ENCODE data around the gene FOXQ1. TPM values are rescaled to one million over a fixed set of nuclear protein-coding genes. Genes with fewer than 3 reads are reported as not detected.

The FOXQ1 gene
- total and polyA plus RNA-seq, 2 of the 13 experiments (the other 11 are each of a cell fraction or from before 2014, with no cell fraction given): 35.2 to 39.8 TPM

DNA sequence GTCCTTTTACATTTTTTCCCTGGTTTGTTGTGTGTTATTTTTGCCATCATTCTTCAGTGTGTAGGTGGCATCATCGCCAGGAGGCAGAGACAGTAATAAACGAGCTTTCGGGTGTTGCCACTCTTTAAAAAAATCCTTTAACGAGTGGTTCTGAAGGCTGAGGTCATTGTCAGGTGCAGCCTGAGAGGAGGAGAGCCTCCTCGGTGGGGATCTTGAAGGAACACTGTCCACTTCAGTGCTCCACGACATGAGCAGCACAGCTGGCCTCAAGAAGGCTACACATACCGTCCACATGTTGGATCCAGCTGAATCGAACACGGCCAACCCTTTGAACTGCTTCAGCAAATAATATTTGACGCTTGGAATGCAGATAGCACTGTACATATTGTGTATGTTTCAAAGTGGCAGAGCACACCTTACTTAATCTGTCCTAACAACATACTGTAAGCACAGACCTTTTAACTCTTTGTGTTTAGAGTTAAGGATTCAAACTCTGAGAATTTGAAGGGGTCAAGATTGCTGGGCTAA lies 48.0 kb upstream of the FOXQ1 start (continued):
- TF ChIP-seq, protein P1, sequence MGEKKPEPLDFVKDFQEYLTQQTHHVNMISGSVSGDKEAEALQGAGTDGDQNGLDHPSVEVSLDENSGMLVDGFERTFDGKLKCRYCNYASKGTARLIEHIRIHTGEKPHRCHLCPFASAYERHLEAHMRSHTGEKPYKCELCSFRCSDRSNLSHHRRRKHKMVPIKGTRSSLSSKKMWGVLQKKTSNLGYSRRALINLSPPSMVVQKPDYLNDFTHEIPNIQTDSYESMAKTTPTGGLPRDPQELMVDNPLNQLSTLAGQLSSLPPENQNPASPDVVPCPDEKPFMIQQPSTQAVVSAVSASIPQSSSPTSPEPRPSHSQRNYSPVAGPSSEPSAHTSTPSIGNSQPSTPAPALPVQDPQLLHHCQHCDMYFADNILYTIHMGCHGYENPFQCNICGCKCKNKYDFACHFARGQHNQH (CRISPR knock-in tag; IDR thresholded peaks at IDR 0.05): peak; percentile 89; the same call in 1 of the 2 replicates
- no peak for TF ChIP-seq ZNF552 (CRISPR knock-in tag; IDR thresholded peaks at IDR 0.05; ENCODE audit: borderline replicate concordance)
- TF ChIP-seq MLLT10 (CRISPR knock-in tag; IDR thresholded peaks at IDR 0.05): no peak
- peak; percentile 83; the same call in 1 of the 2 replicates for TF ChIP-seq ZBTB1 (CRISPR knock-in tag; IDR thresholded peaks at IDR 0.05; ENCODE audit: borderline replicate concordance)
- TF ChIP-seq ZNF674 (CRISPR knock-in tag; IDR thresholded peaks at IDR 0.05; ENCODE audit: low read depth): no peak
- TF ChIP-seq, protein P2, sequence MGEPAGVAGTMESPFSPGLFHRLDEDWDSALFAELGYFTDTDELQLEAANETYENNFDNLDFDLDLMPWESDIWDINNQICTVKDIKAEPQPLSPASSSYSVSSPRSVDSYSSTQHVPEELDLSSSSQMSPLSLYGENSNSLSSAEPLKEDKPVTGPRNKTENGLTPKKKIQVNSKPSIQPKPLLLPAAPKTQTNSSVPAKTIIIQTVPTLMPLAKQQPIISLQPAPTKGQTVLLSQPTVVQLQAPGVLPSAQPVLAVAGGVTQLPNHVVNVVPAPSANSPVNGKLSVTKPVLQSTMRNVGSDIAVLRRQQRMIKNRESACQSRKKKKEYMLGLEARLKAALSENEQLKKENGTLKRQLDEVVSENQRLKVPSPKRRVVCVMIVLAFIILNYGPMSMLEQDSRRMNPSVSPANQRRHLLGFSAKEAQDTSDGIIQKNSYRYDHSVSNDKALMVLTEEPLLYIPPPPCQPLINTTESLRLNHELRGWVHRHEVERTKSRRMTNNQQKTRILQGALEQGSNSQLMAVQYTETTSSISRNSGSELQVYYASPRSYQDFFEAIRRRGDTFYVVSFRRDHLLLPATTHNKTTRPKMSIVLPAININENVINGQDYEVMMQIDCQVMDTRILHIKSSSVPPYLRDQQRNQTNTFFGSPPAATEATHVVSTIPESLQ (CRISPR knock-in tag; conservative IDR thresholded peaks at IDR 0.05): no peak
- peak; percentile 73; the same call in 1 of the 2 replicates for TF ChIP-seq ZNF335 (CRISPR knock-in tag; IDR thresholded peaks at IDR 0.05)
- peak; percentile 66 for TF ChIP-seq RARG (CRISPR knock-in tag; IDR thresholded peaks at IDR 0.05; ENCODE audit: low read depth)
- no peak for TF ChIP-seq ZNF207 (IDR thresholded peaks at IDR 0.05; ENCODE audit: borderline replicate concordance)
- TF ChIP-seq ZNF563 (CRISPR knock-in tag; IDR thresholded peaks at IDR 0.05): no peak
- TF ChIP-seq GTF2F1 (IDR thresholded peaks at IDR 0.05; ENCODE audit: low read length): no peak
- TF ChIP-seq HCFC1 (IDR thresholded peaks at IDR 0.05; ENCODE audit: low read depth, low read length): no peak
- TF ChIP-seq, protein P3, sequence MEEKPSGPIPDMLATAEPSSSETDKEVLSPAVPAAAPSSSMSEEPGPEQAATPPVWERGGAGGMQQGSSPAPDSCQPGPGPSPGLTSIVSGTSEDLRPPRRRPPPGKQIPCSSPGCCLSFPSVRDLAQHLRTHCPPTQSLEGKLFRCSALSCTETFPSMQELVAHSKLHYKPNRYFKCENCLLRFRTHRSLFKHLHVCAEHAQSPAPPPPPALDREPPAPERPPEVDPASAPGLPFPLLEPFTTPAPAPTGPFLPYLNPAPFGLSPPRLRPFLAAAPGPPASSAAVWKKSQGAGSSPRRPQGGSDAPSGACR (CRISPR knock-in tag; IDR thresholded peaks at IDR 0.05): peak; percentile 78; the same call in 1 of the 2 replicates
- TF ChIP-seq, protein P4, sequence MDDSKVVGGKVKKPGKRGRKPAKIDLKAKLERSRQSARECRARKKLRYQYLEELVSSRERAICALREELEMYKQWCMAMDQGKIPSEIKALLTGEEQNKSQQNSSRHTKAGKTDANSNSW (CRISPR knock-in tag; IDR thresholded peaks at IDR 0.05; ENCODE audit: borderline replicate concordance): no peak; the same call in 1 of the 2 replicates
- TF ChIP-seq, protein P5, sequence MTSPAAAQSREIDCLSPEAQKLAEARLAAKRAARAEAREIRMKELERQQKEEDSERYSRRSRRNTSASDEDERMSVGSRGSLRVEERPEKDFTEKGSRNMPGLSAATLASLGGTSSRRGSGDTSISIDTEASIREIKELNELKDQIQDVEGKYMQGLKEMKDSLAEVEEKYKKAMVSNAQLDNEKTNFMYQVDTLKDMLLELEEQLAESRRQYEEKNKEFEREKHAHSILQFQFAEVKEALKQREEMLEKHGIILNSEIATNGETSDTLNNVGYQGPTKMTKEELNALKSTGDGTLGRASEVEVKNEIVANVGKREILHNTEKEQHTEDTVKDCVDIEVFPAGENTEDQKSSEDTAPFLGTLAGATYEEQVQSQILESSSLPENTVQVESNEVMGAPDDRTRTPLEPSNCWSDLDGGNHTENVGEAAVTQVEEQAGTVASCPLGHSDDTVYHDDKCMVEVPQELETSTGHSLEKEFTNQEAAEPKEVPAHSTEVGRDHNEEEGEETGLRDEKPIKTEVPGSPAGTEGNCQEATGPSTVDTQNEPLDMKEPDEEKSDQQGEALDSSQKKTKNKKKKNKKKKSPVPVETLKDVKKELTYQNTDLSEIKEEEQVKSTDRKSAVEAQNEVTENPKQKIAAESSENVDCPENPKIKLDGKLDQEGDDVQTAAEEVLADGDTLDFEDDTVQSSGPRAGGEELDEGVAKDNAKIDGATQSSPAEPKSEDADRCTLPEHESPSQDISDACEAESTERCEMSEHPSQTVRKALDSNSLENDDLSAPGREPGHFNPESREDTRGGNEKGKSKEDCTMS (CRISPR knock-in tag; conservative IDR thresholded peaks at IDR 0.05): peak; percentile 93; the same call in 1 of the 2 replicates
- peak; percentile 65 for TF ChIP-seq THAP11 (CRISPR knock-in tag; IDR thresholded peaks at IDR 0.05)
- no peak; the same call in 1 of the 2 replicates for TF ChIP-seq NR2C2 (CRISPR knock-in tag; IDR thresholded peaks at IDR 0.05; ENCODE audit: borderline replicate concordance)
- TF ChIP-seq, protein P6, sequence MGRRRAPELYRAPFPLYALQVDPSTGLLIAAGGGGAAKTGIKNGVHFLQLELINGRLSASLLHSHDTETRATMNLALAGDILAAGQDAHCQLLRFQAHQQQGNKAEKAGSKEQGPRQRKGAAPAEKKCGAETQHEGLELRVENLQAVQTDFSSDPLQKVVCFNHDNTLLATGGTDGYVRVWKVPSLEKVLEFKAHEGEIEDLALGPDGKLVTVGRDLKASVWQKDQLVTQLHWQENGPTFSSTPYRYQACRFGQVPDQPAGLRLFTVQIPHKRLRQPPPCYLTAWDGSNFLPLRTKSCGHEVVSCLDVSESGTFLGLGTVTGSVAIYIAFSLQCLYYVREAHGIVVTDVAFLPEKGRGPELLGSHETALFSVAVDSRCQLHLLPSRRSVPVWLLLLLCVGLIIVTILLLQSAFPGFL (CRISPR knock-in tag; IDR thresholded peaks at IDR 0.05): no peak
- TF ChIP-seq ZNF124 (CRISPR knock-in tag; IDR thresholded peaks at IDR 0.05): peak; percentile 91
- no peak for TF ChIP-seq ZKSCAN5 (CRISPR knock-in tag; IDR thresholded peaks at IDR 0.05)
- no peak for TF ChIP-seq ZNF282 (IDR thresholded peaks at IDR 0.05; ENCODE audit: partially characterized antibody)
- TF ChIP-seq TMF1 (CRISPR knock-in tag; IDR thresholded peaks at IDR 0.05; ENCODE audit: low read depth): no peak
- TF ChIP-seq ZNF614 (CRISPR knock-in tag; IDR thresholded peaks at IDR 0.05; ENCODE audit: borderline replicate concordance): peak; percentile 90; the same call in 1 of the 2 replicates
